Erythroblast (primary cell): ENCODE measurements around the gene FIGNL1.

ENCODE experiments used
- GATA1 ChIP-seq: IDR thresholded peaks from 2 replicates; pipeline ENCODE4 v1.6.1; 2011; ENCODE audit warnings: low read depth, mild to moderate bottlenecking, control low read depth, low read length, moderate library complexity
- POLR2A ChIP-seq: IDR thresholded peaks from 2 replicates; pipeline ENCODE4 v1.6.1; 2011; ENCODE audit warnings: mild to moderate bottlenecking, low read length

DNA sequence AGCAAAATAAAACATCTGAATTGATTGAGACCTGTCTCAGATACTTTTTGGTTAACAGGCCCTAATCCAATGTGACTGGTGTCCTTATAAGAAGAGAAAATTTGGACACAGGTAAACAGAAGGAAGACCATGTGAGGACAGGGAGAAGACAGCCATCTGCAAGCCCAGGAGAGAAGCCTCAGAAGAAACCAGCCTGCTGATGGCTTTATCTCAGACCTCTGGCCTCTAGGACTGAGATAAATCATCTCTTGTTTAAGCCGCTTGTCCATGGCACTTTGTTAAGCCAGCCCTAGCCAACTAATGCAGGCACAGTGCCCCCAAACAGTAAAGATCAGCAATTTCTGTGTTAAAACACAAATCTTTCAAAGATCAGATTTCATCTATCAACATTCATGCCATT lies 41.8 kb upstream of the FIGNL1 start:
- no peak for TF ChIP-seq POLR2A
- no peak for TF ChIP-seq GATA1
